GM12891 (cell line): ENCODE measurements around the gene TIMM10.

Experiments used
- DNase-seq: peaks from one replicate; pipeline ENCODE4 v3.0.0; 2011; ENCODE audit warnings: low spot score; ENCODE audit not compliant: insufficient read length
- FAIRE-seq: peaks from 2 replicates; lab custom pipeline; 2011; peaks lifted over from hg19 to GRCh38; lab: Jason Lieb, UNC
- PAX5 ChIP-seq: IDR thresholded peaks from 2 replicates; pipeline ENCODE4 v1.6.1; 2011; ENCODE audit warnings: low read length, moderate library complexity, mild to moderate bottlenecking; ENCODE audit not compliant: insufficient read depth, severe bottlenecking
- POLR2A ChIP-seq: IDR thresholded peaks from 2 replicates; pipeline ENCODE4 v1.6.1; 2011; ENCODE audit warnings: low read depth, low read length, control low read depth
- POLR2AphosphoS5 ChIP-seq: IDR thresholded peaks from 2 replicates; pipeline ENCODE4 v1.6.1; 2011; ENCODE audit warnings: low read depth, low read length, control low read depth
- POU2F2 ChIP-seq: IDR thresholded peaks from 2 replicates; pipeline ENCODE4 v1.6.1; 2011; ENCODE audit warnings: low read depth, mild to moderate bottlenecking, control low read depth, low read length, moderate library complexity
- SPI1 ChIP-seq: IDR thresholded peaks from 2 replicates; pipeline ENCODE4 v1.6.1; 2011; ENCODE audit warnings: low read depth, low read length, control low read depth
- TAF1 ChIP-seq: IDR thresholded peaks from 2 replicates; pipeline ENCODE4 v1.6.1; 2011; ENCODE audit warnings: low read depth, low read length, control low read depth

Gene TIMM10

DNA sequence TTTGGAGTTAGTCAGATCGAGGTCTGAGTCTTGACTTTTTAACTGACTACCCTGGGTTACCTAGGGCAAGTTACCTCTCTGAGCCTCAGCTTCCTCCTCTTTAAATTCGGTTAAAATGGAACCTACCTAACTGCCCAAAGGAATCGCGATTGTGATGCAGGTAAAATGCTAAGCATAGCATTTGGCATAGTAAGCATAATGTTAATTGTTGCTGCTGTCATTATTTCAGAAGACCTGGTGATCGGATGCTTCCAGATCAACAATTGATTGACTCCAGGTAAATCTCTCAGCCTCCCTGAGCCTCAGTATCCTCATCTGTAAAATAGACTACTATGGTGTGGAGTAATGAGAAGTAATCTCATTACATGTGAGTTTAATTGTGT, 14.5 kb downstream of the TIMM10 start:
- TF ChIP-seq SPI1, result no peak
- no peak for TF ChIP-seq POLR2A
- TF ChIP-seq TAF1, result no peak
- no peak for TF ChIP-seq POU2F2
- no peak for TF ChIP-seq PAX5
- TF ChIP-seq POLR2AphosphoS5, result no peak
- FAIRE-seq, result peak; percentile 78
- no peak for DNase-seq

DNA sequence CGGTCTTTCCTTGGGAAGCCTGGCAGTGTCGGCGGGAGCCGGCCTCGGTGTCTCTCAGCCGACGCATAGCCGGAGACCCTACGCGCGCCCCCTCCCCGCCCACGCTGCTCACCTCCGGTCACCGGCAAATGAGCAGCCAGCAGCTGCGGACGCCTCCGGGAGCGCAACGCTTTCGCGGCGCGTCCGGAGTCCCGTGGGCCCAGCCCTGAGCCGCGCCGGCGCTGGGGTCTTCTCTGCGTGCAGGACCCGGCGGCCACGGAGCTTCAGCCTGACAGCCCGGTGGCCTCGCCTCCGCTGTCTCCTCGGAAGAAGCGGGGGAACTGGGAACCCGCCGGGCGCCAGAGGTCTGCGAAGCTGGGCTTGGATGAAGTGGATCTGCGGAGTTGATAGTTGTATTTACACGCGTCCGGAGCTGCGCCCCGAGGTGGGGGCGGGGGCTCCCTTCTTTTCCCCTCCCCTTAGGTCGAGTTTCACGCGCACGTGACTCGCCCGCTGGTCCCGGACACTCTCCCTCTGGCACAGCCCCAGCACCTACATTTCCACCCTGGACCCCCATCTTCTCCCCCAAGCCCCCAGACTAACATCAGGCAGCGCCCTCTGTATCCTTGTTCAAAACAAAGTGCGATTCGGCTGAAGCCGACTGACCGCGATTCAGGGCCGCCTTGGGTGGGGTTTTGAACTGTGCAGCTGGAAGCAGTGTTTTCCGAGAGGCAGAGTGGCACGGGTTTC, 15.1 kb downstream of the TIMM10 start, which contains the start of gene SLC43A1:
SLC43A1 (minus strand) TSS at position 371 of the 729 bp plus-strand sequence. CDS start 1,591 bp downstream, outside the sequence.
- FAIRE-seq, result peak; percentile 71
- no peak for DNase-seq
- no peak for TF ChIP-seq POU2F2
- no peak for TF ChIP-seq POLR2A
- no peak for TF ChIP-seq POLR2AphosphoS5
- TF ChIP-seq TAF1, result no peak
- no peak for TF ChIP-seq SPI1
- TF ChIP-seq PAX5, result no peak

GRCh38 chr11:57514538-57515331, 15.8 kb downstream of the TIMM10 start:
- TF ChIP-seq PAX5, result no peak
- no peak for TF ChIP-seq POLR2A
- TF ChIP-seq POLR2AphosphoS5, result no peak
- no peak for TF ChIP-seq SPI1
- TF ChIP-seq POU2F2, result no peak
- no peak for TF ChIP-seq TAF1
- FAIRE-seq (peak; percentile 48), DNase-seq (peak; percentile 64)

GRCh38 chr11:57513911-57514537, 16.5 kb downstream of the TIMM10 start:
- TF ChIP-seq POU2F2 (no peak), TAF1 (0 out of 2 replicates have a peak, but pooled peaks have one; percentile 15), POLR2A (no peak), PAX5 (no peak), POLR2AphosphoS5 (no peak)
- FAIRE-seq (peak; percentile 76), DNase-seq (no peak)

- FAIRE-seq (no peak), DNase-seq (no peak)
Measured at GRCh38 chr11:57513452-57513795, 17.1 kb downstream of the TIMM10 start.

DNA sequence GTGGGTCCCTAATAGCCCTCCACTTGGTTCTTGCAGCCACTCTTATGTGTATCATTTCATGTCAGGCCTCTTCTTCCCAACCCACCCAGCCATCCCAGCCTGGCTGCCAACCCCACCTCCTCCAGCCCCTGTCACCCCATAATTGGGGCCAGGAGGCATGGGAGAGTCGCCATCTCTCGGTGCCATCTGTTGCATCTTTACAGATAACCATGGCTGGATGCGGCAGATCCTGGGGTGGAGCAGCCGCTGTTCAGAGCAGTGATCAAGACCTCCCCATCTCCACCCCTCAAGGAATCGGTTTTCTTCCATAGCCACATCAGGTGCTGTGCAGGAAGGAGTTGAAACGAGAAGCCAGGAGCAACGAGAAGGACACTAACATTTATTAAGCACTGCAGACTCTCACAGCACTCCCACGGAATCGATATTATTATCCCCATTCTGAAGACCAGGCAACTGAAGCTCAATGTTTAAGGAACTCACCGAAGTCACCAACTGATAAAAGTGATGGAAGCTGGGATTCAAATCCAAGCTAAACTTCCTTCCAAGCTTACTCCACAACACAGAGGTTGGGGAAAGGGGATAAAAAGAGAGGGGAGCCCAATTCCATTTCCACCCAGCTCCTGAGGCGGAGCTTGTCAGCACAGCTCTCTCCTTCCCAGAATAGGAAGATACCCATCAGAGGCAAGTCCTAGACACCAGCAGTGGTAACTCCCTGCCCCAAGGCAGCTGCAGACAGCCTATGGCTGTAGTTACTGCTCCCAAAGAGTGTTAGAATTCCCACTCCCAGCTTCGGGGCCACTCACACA, 17.7 kb downstream of the TIMM10 start:
- DNase-seq, result no peak
- no peak for TF ChIP-seq TAF1
- TF ChIP-seq POLR2AphosphoS5, result no peak
- no peak for TF ChIP-seq SPI1
- no peak for TF ChIP-seq POU2F2
- TF ChIP-seq PAX5, result no peak
- TF ChIP-seq POLR2A, result no peak
- no peak for FAIRE-seq

More at GRCh38 chr11:57513452-57513795, 17.1 kb downstream of the TIMM10 start:
- no peak for TF ChIP-seq POLR2A
- TF ChIP-seq SPI1, result no peak
- TF ChIP-seq POU2F2, result no peak
- TF ChIP-seq POLR2AphosphoS5, result no peak
- no peak for TF ChIP-seq TAF1

DNA sequence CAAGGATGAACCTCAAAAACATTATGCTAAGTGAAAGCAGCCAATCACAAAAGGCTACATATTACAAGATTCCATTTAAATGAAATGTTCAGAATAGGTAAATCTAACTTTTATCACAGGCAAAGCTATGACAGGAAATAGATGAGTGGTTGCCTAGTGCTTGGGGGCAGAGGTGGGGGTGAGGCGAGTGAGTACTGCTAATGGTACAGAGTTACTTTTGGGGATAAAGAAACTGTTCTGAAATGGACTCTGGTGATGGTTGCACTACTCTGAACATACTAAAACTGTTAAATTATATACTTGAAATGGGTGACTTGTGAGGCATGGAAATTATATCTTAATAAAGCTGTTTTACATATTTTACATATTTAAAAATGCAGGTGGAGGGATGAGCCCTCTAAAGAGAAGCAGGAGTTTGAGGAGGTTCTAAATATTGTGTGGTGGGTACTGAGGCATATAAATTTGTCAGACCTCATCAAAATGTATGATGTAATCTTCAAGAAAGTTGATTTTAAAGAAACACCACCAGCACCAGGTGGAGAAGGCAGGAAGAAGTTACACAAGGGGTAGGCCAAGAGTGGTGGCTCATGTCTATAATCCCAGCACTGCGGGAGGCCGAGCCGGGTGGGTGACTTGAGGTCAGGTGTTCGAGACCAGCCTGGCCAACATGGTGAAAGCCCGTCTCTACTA, 18.7 kb downstream of the TIMM10 start:
- FAIRE-seq (no peak), DNase-seq (no peak)
- TF ChIP-seq TAF1 (no peak), SPI1 (no peak), PAX5 (no peak), POLR2AphosphoS5 (no peak), POU2F2 (no peak)

DNA sequence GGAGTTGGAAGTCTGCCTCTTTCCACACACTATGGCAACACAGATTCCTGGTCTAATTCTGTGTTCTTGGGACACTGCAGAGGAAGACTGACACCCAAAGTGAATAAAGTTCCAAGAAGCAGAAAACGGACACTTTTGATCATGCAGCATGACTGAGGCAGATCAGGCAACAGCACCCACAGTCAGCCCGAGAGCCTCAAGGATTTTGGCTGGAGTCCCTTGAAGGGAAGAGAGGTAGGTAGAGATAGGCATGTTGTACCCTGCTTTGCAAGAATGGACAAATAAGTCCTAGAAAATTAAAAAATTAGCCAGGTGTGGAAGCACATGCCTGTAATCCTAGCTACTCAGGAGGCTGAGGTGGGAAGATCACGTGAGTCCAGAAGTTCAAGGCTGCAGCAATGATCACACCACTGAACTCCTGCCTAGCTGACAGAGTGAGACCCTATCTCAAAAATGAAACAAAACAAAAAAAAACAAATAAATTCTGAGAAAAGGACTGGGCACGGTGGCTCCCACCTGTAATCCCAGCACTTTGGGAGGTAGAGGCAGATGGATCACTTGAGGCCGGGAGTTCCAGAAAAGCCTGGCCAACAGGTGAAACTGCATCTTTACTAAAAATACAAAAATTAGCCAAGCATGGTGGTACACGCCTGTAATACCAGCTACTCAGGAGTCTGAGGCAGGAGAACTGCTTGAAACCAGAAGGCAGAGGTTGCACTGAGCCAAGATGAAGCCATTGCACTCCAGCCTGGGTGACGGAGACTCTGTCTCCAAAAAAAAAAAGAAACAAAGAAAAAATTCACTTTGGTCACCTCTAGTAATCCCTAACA, 22.0 kb downstream of the TIMM10 start:
- no peak for FAIRE-seq
- TF ChIP-seq POLR2A (no peak), TAF1 (no peak), POLR2AphosphoS5 (no peak), SPI1 (no peak), PAX5 (no peak), POU2F2 (no peak)
- DNase-seq, result no peak
